ENCODE measurements around the gene TMEM120B. TPM values are rescaled to one million over a fixed set of nuclear protein-coding genes. Genes with fewer than 3 reads are reported as not detected.

TMEM120B gene
- total RNA-seq, 1 experiment from 2014 or later, result 20.5 TPM

GRCh38 chr12:121750507-121750955 is 38.0 kb downstream of the TMEM120B start:
- H3K4me2 ChIP-seq (ENCODE audit: low read length), result no peak overlapping the region
- H3K27me3 ChIP-seq (ENCODE audit: insufficient read depth, low read length), result no peaks in the 10 kb centered on the region
- no peak overlapping the region for H3K9ac ChIP-seq (ENCODE audit: low read length)
- no peaks in the 10 kb centered on the region for H3K4me1 ChIP-seq (ENCODE audit: control insufficient read depth in 1 of 2, insufficient read depth in 2 of 2, low read length in 2 of 2)
- H3K36me3 ChIP-seq (ENCODE audit: control insufficient read depth in 1 of 2, insufficient read depth in 2 of 2, low read length in 2 of 2), result peaks cover 4 to 8% of the 10 kb centered on the region in 2 experiments; a peak in 3 of 4 replicates
- BruUV-seq (replicated peaks), result no TSS peak
- no peak overlapping the region for H3K4me3 ChIP-seq (replicated peaks in 1 of 2; ENCODE audit: low read depth in 1 of 2, low read length in 2 of 2)
- H3K79me2 ChIP-seq (ENCODE audit: insufficient read depth, low read length), result no peaks in the 10 kb centered on the region
- ChIA-PET RAD21 (ENCODE audit: low non-redundant PET in 1 of 2, low total read pairs in 2 of 2, uncharacterized antibody in 2 of 2, unreplicated experiment in 2 of 2) (no interaction called here), POLR2A (no interaction called here), CTCF (no interaction called here)
- H3K9me3 ChIP-seq (ENCODE audit: control insufficient read depth in 1 of 2, insufficient read depth in 1 of 2, low read depth in 1 of 2, low read length in 2 of 2), result no peaks in the 10 kb centered on the region
- no peak overlapping the region for H2AFZ ChIP-seq (ENCODE audit: low read depth, low read length, poor library complexity, severe bottlenecking)
- no peaks in the 10 kb centered on the region for H4K20me1 ChIP-seq (ENCODE audit: insufficient read depth)
- H3K27ac ChIP-seq (ENCODE audit: low read depth, low read length), result no peak overlapping the region
- DNase-seq (ENCODE audit: low read depth, low spot score), result no peak
- intact Hi-C loops (cut with micrococcal nuclease), result no loop called here
- ATAC-seq, result no peak
- TF ChIP-seq EZH2 (IDR thresholded peaks at IDR 0.05) (no peak), YY1 (IDR thresholded peaks at IDR 0.05; ENCODE audit: extremely low read depth, insufficient replicate concordance, low read depth, low read length) (no peak), FOSL1 (IDR thresholded peaks at IDR 0.05; ENCODE audit: low read depth) (no peak), JUND (IDR thresholded peaks at IDR 0.05) (no peak), RAD21 (IDR thresholded peaks at IDR 0.05; ENCODE audit: low read depth) (no peak), EGR1 (IDR thresholded peaks at IDR 0.05; ENCODE audit: low read depth) (no peak), POLR2AphosphoS5 (IDR thresholded peaks at IDR 0.05; ENCODE audit: low read depth, low read length) (no peak), SRF (IDR thresholded peaks at IDR 0.05; ENCODE audit: low read depth) (no peak), CBX3 (IDR thresholded peaks at IDR 0.05; ENCODE audit: low read depth) (no peak), CEBPB (IDR thresholded peaks at IDR 0.05; ENCODE audit: low read depth) (no peak), ZBTB33 (IDR thresholded peaks at IDR 0.05; ENCODE audit: extremely low read depth, insufficient replicate concordance, low read length) (no peak), REST (IDR thresholded peaks at IDR 0.05; ENCODE audit: low read depth) (no peak)
- no peaks in the 10 kb centered on the region for H3K9me2 ChIP-seq (ENCODE audit: insufficient read depth)

All from HCT116 (cell line).